ENCODE measurements around the gene EHD3. TPM values are rescaled to one million over a fixed set of nuclear protein-coding genes. Genes with fewer than 3 reads are reported as not detected.

Gene EHD3
- total and polyA plus RNA-seq, 10 donors: 4.6 to 27.2 (median 14.2) TPM

- H3K27ac ChIP-seq: no peak overlapping the region
- no peak for DNase-seq
- no peak overlapping the region for H3K4me3 ChIP-seq
- peaks cover 9 to 42% (median 33%) of the 10 kb centered on the region in 6 donors for H3K4me1 ChIP-seq
- TF ChIP-seq CTCF (IDR thresholded peaks at IDR 0.05 in 8 of 11, conservative IDR thresholded peaks at IDR 0.05 in 3 of 11) (no peak), POLR2A (IDR thresholded peaks at IDR 0.05) (no peak), POLR2AphosphoS5 (IDR thresholded peaks at IDR 0.05) (no peak)
- WGBS, 5 donors: 76 to 91% (median 78%) methylated on average over 4 of the region's 4 CpGs
- no peaks in the 10 kb centered on the region for H3K27me3 ChIP-seq (replicated peaks in 1 of 7)
- H3K36me3 ChIP-seq: peaks cover 0 to 2% (median 0%) of the 10 kb centered on the region in 6 donors
- intact Hi-C loops (cut with DNase I; ENCODE audit: low total_unique reads): loop anchor here (10.0 kb wide), 1 partner anchor 82 kb away; no protein-coding TSS in a partner anchor
- H3K9me3 ChIP-seq: no peaks in the 10 kb centered on the region
Measured at GRCh38 chr2:31232586-31232985, 1.4 kb upstream of the EHD3 start.

- Histone ChIP-seq H3K36me3 (peaks cover 0 to 4% (median 0%) of the 10 kb centered on the region in 6 donors), H3K4me1 (peaks cover 9 to 46% (median 34%) of the 10 kb centered on the region in 6 donors), H3K27ac (peak overlapping the region in 4 of 8 donors; percentile 49 to 84 (median 74)), H3K27me3 (replicated peaks in 1 of 7) (no peaks in the 10 kb centered on the region), H3K9me3 (no peaks in the 10 kb centered on the region), H3K4me3 (peak overlapping the region in 5 of 8 donors; percentile 61 to 85 (median 73))
- 86 to 97% (median 94%) methylated on average over 1 of the region's 1 CpG for WGBS, 5 donors
- intact Hi-C loops (cut with DNase I; ENCODE audit: low total_unique reads): loop anchor here (10.0 kb wide), 1 partner anchor 82 kb away; no protein-coding TSS in a partner anchor
- TF ChIP-seq CTCF (IDR thresholded peaks at IDR 0.05 in 8 of 11, conservative IDR thresholded peaks at IDR 0.05 in 3 of 11): no peak
- no peak for TF ChIP-seq POLR2A (IDR thresholded peaks at IDR 0.05)
- no peak for TF ChIP-seq POLR2AphosphoS5 (IDR thresholded peaks at IDR 0.05)
- DNase-seq: no peak
Measured at GRCh38 chr2:31233231-31233630, 721 bp upstream of the EHD3 start.

GRCh38 chr2:31234683-31235503 is 941 bp downstream of the EHD3 start:
- peak overlapping the region; percentile 44 to 84 (median 62) for H3K27ac ChIP-seq
- no peak for DNase-seq
- TF ChIP-seq POLR2AphosphoS5 (IDR thresholded peaks at IDR 0.05): no peak
- TF ChIP-seq CTCF (IDR thresholded peaks at IDR 0.05 in 8 of 11, conservative IDR thresholded peaks at IDR 0.05 in 3 of 11): no peak
- TF ChIP-seq POLR2A (IDR thresholded peaks at IDR 0.05): no peak

GRCh38 chr2:31235504-31235902 is 1.6 kb downstream of the EHD3 start:
- Histone ChIP-seq H3K9me3 (no peaks in the 10 kb centered on the region), H3K27ac (peak overlapping the region in 3 of 8 donors; percentile 0 to 84 (median 77)), H3K36me3 (peaks cover 0 to 4% (median 0%) of the 10 kb centered on the region in 6 donors), H3K27me3 (replicated peaks in 1 of 7) (no peaks in the 10 kb centered on the region), H3K4me3 (peak overlapping the region in 4 of 8 donors; percentile 64 to 85 (median 74)), H3K4me1 (peaks cover 20 to 66% (median 52%) of the 10 kb centered on the region in 6 donors)
- TF ChIP-seq POLR2A (IDR thresholded peaks at IDR 0.05): no peak
- WGBS, 5 donors: 81 to 88% (median 82%) methylated on average over 4 of the region's 4 CpGs
- DNase-seq: no peak
- intact Hi-C loops (cut with DNase I; ENCODE audit: low total_unique reads): loop anchor here (10.0 kb wide), 1 partner anchor 79 kb away; no protein-coding TSS in a partner anchor

More at GRCh38 chr2:31234683-31235503, 941 bp downstream of the EHD3 start:
- WGBS, 5 donors: 66 to 76% (median 69%) methylated on average over 10 to 17 of the region's 17 CpGs
- Histone ChIP-seq H3K36me3 (peaks cover 0 to 4% (median 0%) of the 10 kb centered on the region in 6 donors), H3K4me1 (peaks cover 20 to 63% (median 49%) of the 10 kb centered on the region in 6 donors), H3K4me3 (peak overlapping the region; percentile 61 to 85 (median 74)), H3K9me3 (no peaks in the 10 kb centered on the region), H3K27me3 (replicated peaks in 1 of 7) (no peaks in the 10 kb centered on the region)
- intact Hi-C loops (cut with DNase I; ENCODE audit: low total_unique reads): loop anchor here (10.0 kb wide), 1 partner anchor 80 kb away; no protein-coding TSS in a partner anchor

Measured in spleen (tissue), 11 donors.